ENCODE data around the gene ZNF219. TPM values are rescaled to one million over a fixed set of nuclear protein-coding genes. Genes with fewer than 3 reads are reported as not detected.

Gene ZNF219
- total RNA-seq, 5 donors from 2014 or later (not counting 1 experiment from before 2014, with no cell fraction given): 7.2 to 12.4 (median 8.1) TPM

- 91% methylated on average over 5 of the region's 10 CpGs for WGBS (ENCODE audit: insufficient coverage)
- Mint-ChIP-seq H3K27me3 (peaks cover 11 to 18% of the 10 kb centered on the region in 2 donors), H3K4me3 (no peak overlapping the region), H3K36me3 (no peaks in the 10 kb centered on the region), H3K27ac (no peak overlapping the region), H3K4me1 (no peaks in the 10 kb centered on the region), H3K9me3 (no peaks in the 10 kb centered on the region)
- Histone ChIP-seq H3K36me3 (ENCODE audit: control insufficient read depth in 2 of 2, extremely low read depth in 1 of 2, insufficient read depth in 1 of 2, low read length in 1 of 2) (no peaks in the 10 kb centered on the region), H3K9me3 (no peaks in the 10 kb centered on the region), H3K27me3 (replicated peaks in 1 of 2; ENCODE audit: control insufficient read depth in 2 of 2, extremely low read depth in 1 of 2, insufficient read depth in 2 of 2, low read length in 1 of 2) (peaks cover 0 to 17% of the 10 kb centered on the region in 2 experiments), H3K4me1 (ENCODE audit: control insufficient read depth in 1 of 2, extremely low read depth in 1 of 2, insufficient read depth in 2 of 2, low read length in 2 of 2) (no peaks in the 10 kb centered on the region), H3K27ac (ENCODE audit: low read length) (no peak overlapping the region), H3K4me3 (ENCODE audit: control insufficient read depth in 1 of 2, extremely low read depth in 1 of 2, low read length in 1 of 2) (no peak overlapping the region)
- POLR2A ChIA-PET: no interaction called here
- DNase-seq (no peak), ATAC-seq (replicated peaks in 1 of 4) (no peak)
- CTCF ChIA-PET: interaction anchor here in 1 of 2 donors (1.0 to 1.1 kb wide), 2 partner anchors 35 to 43 kb away, joined by 3 to 4 read pairs; no protein-coding TSS in a partner anchor
Observed at GRCh38 chr14:21056520-21057163, 41.8 kb downstream of the ZNF219 start.

GRCh38 chr14:21055432-21056117 is 42.9 kb downstream of the ZNF219 start:
- Mint-ChIP-seq H3K9me3 (no peaks in the 10 kb centered on the region), H3K36me3 (no peaks in the 10 kb centered on the region), H3K4me1 (no peaks in the 10 kb centered on the region), H3K27ac (no peak overlapping the region), H3K27me3 (peaks cover 8 to 14% of the 10 kb centered on the region in 2 donors), H3K4me3 (no peak overlapping the region)
- no peaks in the 10 kb centered on the region for H3K36me3 ChIP-seq (ENCODE audit: control insufficient read depth in 2 of 2, extremely low read depth in 1 of 2, insufficient read depth in 1 of 2, low read length in 1 of 2)
- no peak overlapping the region for H3K4me3 ChIP-seq (ENCODE audit: control insufficient read depth in 1 of 2, extremely low read depth in 1 of 2, low read length in 1 of 2)
- no peak for ATAC-seq (replicated peaks in 1 of 4)
- whole genome bisulfite sequencing (ENCODE audit: insufficient coverage): 43% methylated on average over 1 of the region's 5 CpGs
- ChIA-PET CTCF (no interaction called here), POLR2A (no interaction called here)
- no peaks in the 10 kb centered on the region for H3K9me3 ChIP-seq
- no peak overlapping the region for H3K27ac ChIP-seq (ENCODE audit: low read length)
- H3K4me1 ChIP-seq (ENCODE audit: control insufficient read depth in 1 of 2, extremely low read depth in 1 of 2, insufficient read depth in 2 of 2, low read length in 2 of 2): no peaks in the 10 kb centered on the region
- peaks cover 0 to 22% of the 10 kb centered on the region in 2 experiments for H3K27me3 ChIP-seq (replicated peaks in 1 of 2; ENCODE audit: control insufficient read depth in 2 of 2, extremely low read depth in 1 of 2, insufficient read depth in 2 of 2, low read length in 1 of 2)
- DNase-seq: no peak

GRCh38 chr14:21054768-21055145 is 43.7 kb downstream of the ZNF219 start:
- Histone ChIP-seq H3K4me1 (ENCODE audit: control insufficient read depth in 1 of 2, extremely low read depth in 1 of 2, insufficient read depth in 2 of 2, low read length in 2 of 2) (no peaks in the 10 kb centered on the region), H3K27me3 (replicated peaks in 1 of 2; ENCODE audit: control insufficient read depth in 2 of 2, extremely low read depth in 1 of 2, insufficient read depth in 2 of 2, low read length in 1 of 2) (peaks cover 0 to 20% of the 10 kb centered on the region in 2 experiments), H3K9me3 (no peaks in the 10 kb centered on the region), H3K27ac (ENCODE audit: low read length) (no peak overlapping the region), H3K4me3 (ENCODE audit: control insufficient read depth in 1 of 2, extremely low read depth in 1 of 2, low read length in 1 of 2) (no peak overlapping the region), H3K36me3 (ENCODE audit: control insufficient read depth in 2 of 2, extremely low read depth in 1 of 2, insufficient read depth in 1 of 2, low read length in 1 of 2) (no peaks in the 10 kb centered on the region)
- ChIA-PET POLR2A (no interaction called here), CTCF (no interaction called here)
- ATAC-seq (replicated peaks in 1 of 4): no peak
- H3K4me3 Mint-ChIP-seq: no peak overlapping the region
- no peaks in the 10 kb centered on the region for H3K9me3 Mint-ChIP-seq
- H3K36me3 Mint-ChIP-seq: no peaks in the 10 kb centered on the region
- WGBS (ENCODE audit: insufficient coverage): no CpG with 5 or more reads among the region's 4 CpGs
- no peak overlapping the region for H3K27ac Mint-ChIP-seq
- no peaks in the 10 kb centered on the region for H3K4me1 Mint-ChIP-seq
- no peak for DNase-seq
- H3K27me3 Mint-ChIP-seq: peaks cover 2 to 6% of the 10 kb centered on the region in 2 donors

GRCh38 chr14:21054123-21054767 is 44.2 kb downstream of the ZNF219 start:
- no peaks in the 10 kb centered on the region for H3K36me3 Mint-ChIP-seq
- no peak overlapping the region for H3K4me3 ChIP-seq (ENCODE audit: control insufficient read depth in 1 of 2, extremely low read depth in 1 of 2, low read length in 1 of 2)
- no peaks in the 10 kb centered on the region for H3K36me3 ChIP-seq (ENCODE audit: control insufficient read depth in 2 of 2, extremely low read depth in 1 of 2, insufficient read depth in 1 of 2, low read length in 1 of 2)
- POLR2A ChIA-PET: no interaction called here
- peak in 1 of 4 experiments; percentile 20 for ATAC-seq (replicated peaks in 1 of 4)
- H3K9me3 ChIP-seq: no peaks in the 10 kb centered on the region
- H3K9me3 Mint-ChIP-seq: no peaks in the 10 kb centered on the region
- no peaks in the 10 kb centered on the region for H3K4me1 ChIP-seq (ENCODE audit: control insufficient read depth in 1 of 2, extremely low read depth in 1 of 2, insufficient read depth in 2 of 2, low read length in 2 of 2)
- H3K27ac Mint-ChIP-seq: no peak overlapping the region
- H3K4me1 Mint-ChIP-seq: no peaks in the 10 kb centered on the region
- H3K27me3 ChIP-seq (replicated peaks in 1 of 2; ENCODE audit: control insufficient read depth in 2 of 2, extremely low read depth in 1 of 2, insufficient read depth in 2 of 2, low read length in 1 of 2): peaks cover 0 to 22% of the 10 kb centered on the region in 2 experiments
- peaks cover 0 to 4% of the 10 kb centered on the region in 2 donors for H3K27me3 Mint-ChIP-seq
- DNase-seq: no peak
- CTCF ChIA-PET: interaction anchor here in 1 of 2 donors (1.2 kb wide), 1 partner anchor 10 kb away, joined by 4 read pairs; no protein-coding TSS in a partner anchor
- no peak overlapping the region for H3K4me3 Mint-ChIP-seq
- no peak overlapping the region for H3K27ac ChIP-seq (ENCODE audit: low read length)
- 60% methylated on average over 1 of the region's 3 CpGs for WGBS (ENCODE audit: insufficient coverage)

GRCh38 chr14:21053184-21054122 is 45.0 kb downstream of the ZNF219 start:
- no peak overlapping the region for H3K27ac ChIP-seq (ENCODE audit: low read length)
- no peaks in the 10 kb centered on the region for H3K36me3 Mint-ChIP-seq
- no peaks in the 10 kb centered on the region for H3K4me1 ChIP-seq (ENCODE audit: control insufficient read depth in 1 of 2, extremely low read depth in 1 of 2, insufficient read depth in 2 of 2, low read length in 2 of 2)
- no peaks in the 10 kb centered on the region for H3K4me1 Mint-ChIP-seq
- no peaks in the 10 kb centered on the region for H3K9me3 ChIP-seq
- 79% methylated on average over 11 of the region's 20 CpGs for WGBS (ENCODE audit: insufficient coverage)
- H3K9me3 Mint-ChIP-seq: no peaks in the 10 kb centered on the region
- ChIA-PET CTCF (interaction anchor here in 1 of 2 donors (1.2 kb wide), 1 partner anchor 9 kb away, joined by 4 read pairs; no protein-coding TSS in a partner anchor), POLR2A (no interaction called here)
- DNase-seq: no peak
- no peak overlapping the region for H3K4me3 Mint-ChIP-seq
- no peak overlapping the region for H3K4me3 ChIP-seq (ENCODE audit: control insufficient read depth in 1 of 2, extremely low read depth in 1 of 2, low read length in 1 of 2)
- no peaks in the 10 kb centered on the region for H3K36me3 ChIP-seq (ENCODE audit: control insufficient read depth in 2 of 2, extremely low read depth in 1 of 2, insufficient read depth in 1 of 2, low read length in 1 of 2)
- peaks cover 0 to 4% of the 10 kb centered on the region in 2 donors for H3K27me3 Mint-ChIP-seq
- H3K27me3 ChIP-seq (replicated peaks in 1 of 2; ENCODE audit: control insufficient read depth in 2 of 2, extremely low read depth in 1 of 2, insufficient read depth in 2 of 2, low read length in 1 of 2): peaks cover 0 to 19% of the 10 kb centered on the region in 2 experiments
- H3K27ac Mint-ChIP-seq: no peak overlapping the region
- ATAC-seq (replicated peaks in 1 of 4): no peak

GRCh38 chr14:21050597-21050996 is 47.9 kb downstream of the ZNF219 start:
- Histone ChIP-seq H3K9me3 (no peaks in the 10 kb centered on the region), H3K4me1 (ENCODE audit: control insufficient read depth in 1 of 2, extremely low read depth in 1 of 2, insufficient read depth in 2 of 2, low read length in 2 of 2) (no peaks in the 10 kb centered on the region), H3K36me3 (ENCODE audit: control insufficient read depth in 2 of 2, extremely low read depth in 1 of 2, insufficient read depth in 1 of 2, low read length in 1 of 2) (no peaks in the 10 kb centered on the region), H3K27ac (ENCODE audit: low read length) (no peak overlapping the region), H3K27me3 (replicated peaks in 1 of 2; ENCODE audit: control insufficient read depth in 2 of 2, extremely low read depth in 1 of 2, insufficient read depth in 2 of 2, low read length in 1 of 2) (peaks cover 0 to 11% of the 10 kb centered on the region in 2 experiments), H3K4me3 (ENCODE audit: control insufficient read depth in 1 of 2, extremely low read depth in 1 of 2, low read length in 1 of 2) (no peak overlapping the region)
- WGBS (ENCODE audit: insufficient coverage): no CpG with 5 or more reads among the region's 3 CpGs
- H3K36me3 Mint-ChIP-seq: no peaks in the 10 kb centered on the region
- CTCF ChIA-PET: interaction anchor here in 1 of 2 donors (0.6 kb wide), 1 partner anchor 36 kb away, joined by 3 read pairs; no protein-coding TSS in a partner anchor
- POLR2A ChIA-PET: interaction anchor here in 1 of 2 donors (1.1 kb wide), 1 partner anchor 13 kb away, joined by 3 read pairs; no protein-coding TSS in a partner anchor
- no peak overlapping the region for H3K4me3 Mint-ChIP-seq
- H3K27me3 Mint-ChIP-seq: peaks cover 0 to 4% of the 10 kb centered on the region in 2 donors
- DNase-seq (no peak), ATAC-seq (replicated peaks in 1 of 4) (no peak)
- H3K4me1 Mint-ChIP-seq: no peaks in the 10 kb centered on the region
- H3K27ac Mint-ChIP-seq: no peak overlapping the region
- no peaks in the 10 kb centered on the region for H3K9me3 Mint-ChIP-seq

Measured in T-cell (primary cell).